GM04504 (cell line): Measurements from ENCODE around the gene TBCC.
"Not testable (repeated sequence)": the region's sequence is repeated elsewhere in the genome, so short reads cannot be mapped to it uniquely, and the experiment has no call there.

Experiments used
- DNase-seq: peaks from one replicate; pipeline ENCODE4 v3.0.0-alpha.2; 2012; ENCODE audit warnings: low read depth

TBCC gene

GRCh38 chr6:42733867-42734481, 11.9 kb downstream of the TBCC start:
- DNase-seq, result not testable (repeated sequence)

GRCh38 chr6:42729731-42730130, 16.2 kb downstream of the TBCC start:
- DNase-seq, result no peak

- no peak for DNase-seq
Observed at GRCh38 chr6:42727627-42728026, 18.3 kb downstream of the TBCC start.

GRCh38 chr6:42727087-42727611, 18.8 kb downstream of the TBCC start:
- DNase-seq, result no peak

- peak; percentile 68 for DNase-seq
Observed at GRCh38 chr6:42726485-42727086, 19.3 kb downstream of the TBCC start.

GRCh38 chr6:42726026-42726425, 19.9 kb downstream of the TBCC start:
- no peak for DNase-seq

GRCh38 chr6:42724825-42725224, 21.1 kb downstream of the TBCC start:
- no peak for DNase-seq

GRCh38 chr6:42722497-42722896, 23.4 kb downstream of the TBCC start, which contains the start of gene PRPH2:
Gene PRPH2 (minus strand): TSS chr6:42722597. CDS start chr6:42722334, 263 bp downstream.
- no peak for DNase-seq

- no peak for DNase-seq
Observed at GRCh38 chr6:42720739-42721138, 25.2 kb downstream of the TBCC start.

GRCh38 chr6:42715871-42716270, 30.0 kb downstream of the TBCC start:
- DNase-seq, result no peak

- DNase-seq, result no peak
Observed at GRCh38 chr6:42714098-42714761, 31.7 kb downstream of the TBCC start.

GRCh38 chr6:42711930-42712329, 34.0 kb downstream of the TBCC start:
- no peak for DNase-seq

GRCh38 chr6:42710316-42710715, 35.6 kb downstream of the TBCC start:
- no peak for DNase-seq

- DNase-seq, result no peak
Observed at GRCh38 chr6:42709871-42710270, 36.0 kb downstream of the TBCC start.

- DNase-seq, result no peak
Observed at GRCh38 chr6:42708096-42708495, 37.8 kb downstream of the TBCC start.

- DNase-seq, result no peak
Observed at GRCh38 chr6:42707595-42707994, 38.3 kb downstream of the TBCC start.

- DNase-seq, result no peak
Observed at GRCh38 chr6:42704937-42705374, 40.9 kb downstream of the TBCC start.

GRCh38 chr6:42704251-42704936, 41.5 kb downstream of the TBCC start:
- no peak for DNase-seq

GRCh38 chr6:42702786-42703185, 43.1 kb downstream of the TBCC start:
- not testable (repeated sequence) for DNase-seq

GRCh38 chr6:42702200-42702599, 43.7 kb downstream of the TBCC start:
- no peak for DNase-seq

GRCh38 chr6:42698217-42698616, 47.7 kb downstream of the TBCC start:
- DNase-seq, result no peak

- no peak for DNase-seq
Observed at GRCh38 chr6:42697268-42697655, 48.6 kb downstream of the TBCC start.
